ENCODE measurements around the gene UBL4A. TPM values are rescaled to one million over a fixed set of nuclear protein-coding genes. Genes with fewer than 3 reads are reported as not detected.

Gene UBL4A
- total and polyA plus RNA-seq, 12 donors, result 33.1 to 69.4 (median 49.5) TPM

GRCh38 chrX:154449618-154450017 is 36.8 kb downstream of the UBL4A start:
- Histone ChIP-seq H3K4me3 (no peak overlapping the region), H3K36me3 (peaks cover 0 to 54% (median 7%) of the 10 kb centered on the region in 9 donors), H3K27me3 (peaks cover 0 to 5% (median 0%) of the 10 kb centered on the region in 7 donors), H3K9me3 (no peaks in the 10 kb centered on the region), H3K27ac (no peak overlapping the region), H3K4me1 (peaks cover 0 to 14% (median 9%) of the 10 kb centered on the region in 9 donors)
- 91 to 94% methylated on average over 17 to 18 of the region's 18 CpGs for WGBS, 2 donors
- DNase-seq (no peak), ATAC-seq (no peak)
- TF ChIP-seq CTCF (IDR thresholded peaks at IDR 0.05), result no peak
- intact Hi-C loops (cut with DNase I), result loop anchor here in 1 of 10 donors (10.0 kb wide), 1 partner anchor 65 kb away; the partner anchor contains the start of gene FAM3A

- intact Hi-C loops (cut with DNase I), result no loop called here
- ATAC-seq, result no peak
Observed at GRCh38 chrX:154448484-154448883, 37.9 kb downstream of the UBL4A start.

DNA sequence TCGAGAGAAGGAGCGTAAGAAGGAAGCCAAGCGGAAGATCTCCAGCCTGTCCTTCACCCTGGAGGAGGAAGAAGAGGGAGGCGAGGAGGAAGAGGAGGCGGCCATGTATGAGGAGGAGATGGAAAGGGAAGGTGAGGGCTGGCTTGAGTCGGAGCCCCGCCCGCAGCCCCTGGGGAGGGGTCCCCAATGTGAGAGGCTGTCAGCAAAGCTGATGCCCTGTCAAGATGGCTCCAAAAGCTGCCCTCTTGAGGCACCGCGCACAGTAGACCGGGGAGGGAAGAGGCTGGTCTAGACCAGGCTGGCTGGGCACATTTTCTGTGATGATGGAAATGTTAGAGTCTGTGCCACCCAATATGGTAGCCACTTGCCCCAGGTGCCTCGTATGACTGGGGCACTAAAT is 40.0 kb downstream of the UBL4A start:
- DNase-seq (no peak), ATAC-seq (no peak)
- no peak overlapping the region for H3K4me3 ChIP-seq
- TF ChIP-seq CTCF (IDR thresholded peaks at IDR 0.05), result no peak
- no peaks in the 10 kb centered on the region for H3K9me3 ChIP-seq
- WGBS, 2 donors, result 92 to 94% methylated on average over 12 of the region's 12 CpGs
- no peaks in the 10 kb centered on the region for H3K27me3 ChIP-seq
- intact Hi-C loops (cut with DNase I), result no loop called here
- peaks cover 0 to 60% (median 12%) of the 10 kb centered on the region in 9 donors for H3K36me3 ChIP-seq
- no peak overlapping the region for H3K27ac ChIP-seq
- H3K4me1 ChIP-seq, result peaks cover 0 to 21% (median 11%) of the 10 kb centered on the region in 9 donors

More at GRCh38 chrX:154448484-154448883, 37.9 kb downstream of the UBL4A start:
- Histone ChIP-seq H3K4me1 (peaks cover 0 to 18% (median 11%) of the 10 kb centered on the region in 9 donors), H3K36me3 (peaks cover 0 to 54% (median 7%) of the 10 kb centered on the region in 9 donors), H3K27ac (no peak overlapping the region), H3K9me3 (no peaks in the 10 kb centered on the region), H3K4me3 (no peak overlapping the region), H3K27me3 (peaks cover 0 to 5% (median 0%) of the 10 kb centered on the region in 7 donors)
- no peak for DNase-seq
- no peak for TF ChIP-seq CTCF (IDR thresholded peaks at IDR 0.05)
- WGBS, 2 donors, result 88 to 89% methylated on average over 14 of the region's 14 CpGs

GRCh38 chrX:154445776-154446175 is 40.6 kb downstream of the UBL4A start:
- Histone ChIP-seq H3K36me3 (peaks cover 0 to 61% (median 12%) of the 10 kb centered on the region in 9 donors), H3K27ac (no peak overlapping the region), H3K4me1 (peaks cover 0 to 21% (median 11%) of the 10 kb centered on the region in 9 donors), H3K4me3 (no peak overlapping the region), H3K27me3 (no peaks in the 10 kb centered on the region), H3K9me3 (no peaks in the 10 kb centered on the region)
- DNase-seq, result no peak
- no peak for ATAC-seq
- no peak for TF ChIP-seq CTCF (IDR thresholded peaks at IDR 0.05)
- WGBS, 2 donors, result 95 to 100% methylated on average over 12 to 16 of the region's 16 CpGs
- intact Hi-C loops (cut with DNase I), result no loop called here
